ENCODE measurements around the gene BCL7C. TPM values are rescaled to one million over a fixed set of nuclear protein-coding genes. Genes with fewer than 3 reads are reported as not detected.

BCL7C gene
- total and polyA plus RNA-seq, 2 of the 8 experiments (the other 6 are each of a cell fraction or from before 2014, with no cell fraction given): 8.6 to 17.2 TPM

- TF ChIP-seq BRCA1 (IDR thresholded peaks at IDR 0.05; ENCODE audit: low read depth, low read length) (no peak), E2F6 (IDR thresholded peaks at IDR 0.05) (no peak), USF2 (IDR thresholded peaks at IDR 0.05; ENCODE audit: low read length) (no peak), POU5F1 (IDR thresholded peaks at IDR 0.05; ENCODE audit: low read depth, low read length) (no peak), TAF7 (optimal IDR thresholded peaks at IDR 0.05; ENCODE audit: borderline replicate concordance, low read depth, low read length) (no peak), EZH2 (IDR thresholded peaks at IDR 0.05; ENCODE audit: low read depth, low read length, severe bottlenecking) (no peak), KDM5A (IDR thresholded peaks at IDR 0.05; ENCODE audit: low read length) (no peak; the same call in 1 of the 2 replicates), SP1 (IDR thresholded peaks at IDR 0.05; ENCODE audit: low read depth, low read length) (no peak), SRF (IDR thresholded peaks at IDR 0.05; ENCODE audit: low read depth, low read length) (no peak), RNF2 (IDR thresholded peaks at IDR 0.05; ENCODE audit: borderline replicate concordance, low read depth, low read length, missing control alignments, poor library complexity, severe bottlenecking) (no peak), CTCF (IDR thresholded peaks at IDR 0.05; ENCODE audit: control extremely low read depth in 1 of 3, insufficient read depth in 1 of 3, low read depth in 1 of 3, low read length in 3 of 3) (peak; percentile 84 to 97 (median 93)), ATF3 (IDR thresholded peaks at IDR 0.05; ENCODE audit: insufficient read depth, low read depth, low read length) (no peak), CREB1 (IDR thresholded peaks at IDR 0.05) (peak; percentile 55; the same call in 1 of the 2 replicates), CHD1 (IDR thresholded peaks at IDR 0.05; ENCODE audit: low read depth, low read length) (no peak), TCF12 (IDR thresholded peaks at IDR 0.05; ENCODE audit: low read depth, low read length) (0 out of 2 replicates have a peak, but pooled peaks have one; percentile 12), PHF8 (conservative IDR thresholded peaks at IDR 0.05; ENCODE audit: low read depth, low read length) (no peak), BCL11A (IDR thresholded peaks at IDR 0.05; ENCODE audit: low read depth in 2 of 2, low read length in 2 of 2) (no peak)
Measured at GRCh38 chr16:30941600-30942425, 47.9 kb upstream of the BCL7C start (continued).
